Neural cell (in vitro differentiated cells): Measurements from ENCODE around the gene MTO1.

Experiments
- CTCF ChIP-seq: fragments of 450-650 bp; IDR thresholded peaks from 2 replicates; pipeline ENCODE4 v1.5.1; 2014; ENCODE audit warnings: antibody characterized with exemption, mild to moderate bottlenecking, moderate library complexity; ENCODE audit not compliant: poor library complexity, severe bottlenecking
- EP300 ChIP-seq: fragments of 450-650 bp; conservative IDR thresholded peaks from 2 replicates; pipeline ENCODE4 v1.6.1; 2014; ENCODE audit warnings: antibody characterized with exemption, mild to moderate bottlenecking, moderate library complexity; ENCODE audit not compliant: poor library complexity, severe bottlenecking
- EZH2 ChIP-seq: fragments of 200-600, 300-800 bp; shearing (Covaris generic), sonication (generic); IDR thresholded peaks from 2 replicates; pipeline ENCODE4 v1.6.1; 2014; ENCODE audit warnings: antibody characterized with exemption, low read length, borderline replicate concordance, mild to moderate bottlenecking; ENCODE audit not compliant: insufficient read depth, poor library complexity, severe bottlenecking
- MXI1 ChIP-seq: fragments of 450-650 bp; conservative IDR thresholded peaks from 2 replicates; pipeline ENCODE4 v1.6.1; 2014; ENCODE audit warnings: antibody characterized with exemption, mild to moderate bottlenecking; ENCODE audit not compliant: poor library complexity, severe bottlenecking
- REST ChIP-seq: IDR thresholded peaks from 2 replicates; pipeline ENCODE4 v1.6.1; 2012; ENCODE audit warnings: borderline replicate concordance
- TAF1 ChIP-seq: IDR thresholded peaks from 2 replicates; pipeline ENCODE4 v1.6.1; 2012; ENCODE audit warnings: low read depth

GRCh38 chr6:73452107-73452461, 9.5 kb upstream of the MTO1 start, which contains the start of gene CGAS:
- TF ChIP-seq EP300: no peak
- TF ChIP-seq CTCF: no peak
- TF ChIP-seq MXI1: no peak
- no peak for TF ChIP-seq TAF1
- no peak for TF ChIP-seq EZH2
- TF ChIP-seq REST: no peak
